Stimulated activated CD8-positive, alpha-beta memory T cell treated with anti-CD3 and anti-CD28 coated beads, Interleukin-4, amount 100 ng/mL, for 1 hour (primary cell): Measurements from ENCODE around the gene A1CF.

Experiments used
- DNase-seq, 2 donors: peaks; one replicate each; pipeline ENCODE4 v3.0.0-alpha.2; 2020; ENCODE audit warnings: low read depth in 2 of 2, low spot score in 1 of 2

The A1CF gene

GRCh38 chr10:50862719-50863118 lies 22.7 kb downstream of the A1CF start:
- DNase-seq = no peak

DNA sequence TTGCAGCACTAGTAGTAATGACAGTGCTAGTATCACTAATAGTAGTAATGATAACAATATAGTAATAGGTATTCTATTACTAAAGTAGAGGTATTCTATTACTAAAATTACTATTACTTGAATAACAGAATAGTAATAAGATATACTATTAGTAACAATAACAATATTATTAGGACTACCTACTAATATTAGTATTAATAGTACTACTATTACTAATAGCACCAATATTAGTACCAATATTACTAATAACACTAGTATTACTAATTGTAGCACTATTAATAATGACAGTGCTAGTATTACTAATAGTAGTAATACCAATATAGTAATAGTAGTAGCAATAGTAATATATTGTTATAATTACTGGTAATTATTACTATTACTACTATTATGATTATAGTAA lies 24.1 kb downstream of the A1CF start:
- DNase-seq = no peak

DNA sequence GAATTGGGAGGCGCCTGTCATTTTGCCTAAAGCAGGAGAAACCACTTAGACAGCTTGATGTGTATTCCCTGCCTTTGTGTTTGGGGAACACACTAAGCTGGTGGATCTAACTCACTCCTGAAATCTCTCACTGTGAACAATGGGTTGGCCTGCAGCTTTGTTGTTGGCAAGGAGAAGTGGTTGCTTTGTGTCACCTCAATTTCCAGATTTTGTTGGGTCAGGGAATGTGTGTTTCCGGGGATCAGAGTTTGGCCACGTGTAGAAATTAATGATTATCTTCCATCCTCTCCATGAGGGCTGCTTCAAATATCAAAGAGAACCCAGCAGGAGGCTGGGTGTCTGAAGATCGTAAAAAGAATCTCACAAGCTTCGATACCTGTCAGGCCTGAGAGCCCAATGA lies 27.8 kb downstream of the A1CF start:
- no peak for DNase-seq

DNA sequence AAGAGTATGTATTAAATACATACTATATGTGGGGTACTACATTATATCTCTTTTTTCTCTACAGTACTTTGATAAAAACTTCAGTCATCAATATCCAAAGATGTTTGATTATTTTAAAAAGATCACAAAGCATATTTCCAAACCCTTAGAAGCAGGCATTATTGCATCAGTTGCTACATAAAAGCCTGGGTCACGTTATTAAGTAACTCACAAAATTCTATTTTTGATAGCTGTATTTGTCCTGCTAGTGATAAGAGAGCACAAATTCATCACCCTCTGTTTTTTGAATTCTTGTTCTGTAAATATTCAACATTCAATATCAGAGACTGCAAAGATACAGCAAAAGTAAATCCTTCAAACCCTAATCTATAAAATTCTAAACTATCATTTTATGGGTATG lies 30.0 kb downstream of the A1CF start:
- DNase-seq = no peak

- no peak for DNase-seq
Observed at GRCh38 chr10:50855015-50855414, 30.4 kb downstream of the A1CF start.

DNA sequence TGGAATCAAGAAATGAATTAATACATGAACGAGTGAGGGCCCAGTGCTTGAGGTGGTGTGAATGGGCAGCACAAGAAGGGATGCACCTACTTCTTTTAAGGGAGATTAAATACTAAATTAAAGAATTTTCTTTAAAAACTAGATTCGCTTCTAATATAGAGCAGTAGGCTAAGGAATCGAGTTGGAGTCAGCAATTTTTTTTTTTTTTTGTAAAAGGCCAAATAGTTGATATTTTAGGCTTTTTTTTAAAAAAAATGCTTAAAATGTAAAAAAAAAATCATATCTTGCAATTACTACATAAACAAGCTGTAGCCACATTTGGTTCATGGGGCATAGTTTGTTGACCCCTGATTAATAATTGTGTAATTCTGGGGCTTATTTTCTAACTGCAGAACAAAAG lies 31.9 kb downstream of the A1CF start:
- no peak for DNase-seq

DNA sequence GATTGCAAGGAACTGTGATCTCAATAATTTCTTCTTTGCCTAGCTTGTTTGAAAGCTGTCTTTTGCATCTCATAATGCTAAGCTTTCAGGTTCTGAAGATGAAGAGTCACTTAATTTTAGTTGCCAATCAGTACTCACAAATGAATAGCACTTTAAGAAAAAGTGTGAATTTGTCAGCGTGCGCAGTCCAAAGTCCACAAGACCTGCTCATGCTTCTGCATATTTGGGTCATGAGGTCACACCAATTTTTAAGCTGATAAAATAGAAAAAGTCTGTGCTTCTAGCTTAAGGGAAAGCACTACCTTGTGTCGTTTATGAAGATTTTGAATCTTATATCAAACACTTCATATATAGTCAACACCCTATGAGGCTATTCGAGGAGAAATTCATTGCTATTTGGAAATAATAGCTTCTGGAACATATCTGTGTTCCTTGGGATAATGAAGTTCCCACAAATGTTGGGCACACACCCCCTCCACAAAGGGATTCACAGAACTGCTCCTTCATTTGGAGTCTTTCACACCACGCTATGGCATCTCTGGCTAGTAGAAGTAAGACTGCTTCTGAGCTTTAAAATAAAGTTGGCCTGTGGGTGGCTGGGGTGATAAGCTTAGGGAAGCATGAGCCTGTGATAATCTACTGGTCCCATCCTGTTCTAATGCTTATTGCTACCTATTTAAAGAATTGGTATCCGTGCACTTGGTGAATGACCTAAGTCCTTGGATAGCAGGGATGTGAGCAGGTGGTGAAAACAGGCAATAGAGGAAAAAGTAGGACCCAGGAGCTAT lies 33.3 kb downstream of the A1CF start:
- no peak for DNase-seq

DNA sequence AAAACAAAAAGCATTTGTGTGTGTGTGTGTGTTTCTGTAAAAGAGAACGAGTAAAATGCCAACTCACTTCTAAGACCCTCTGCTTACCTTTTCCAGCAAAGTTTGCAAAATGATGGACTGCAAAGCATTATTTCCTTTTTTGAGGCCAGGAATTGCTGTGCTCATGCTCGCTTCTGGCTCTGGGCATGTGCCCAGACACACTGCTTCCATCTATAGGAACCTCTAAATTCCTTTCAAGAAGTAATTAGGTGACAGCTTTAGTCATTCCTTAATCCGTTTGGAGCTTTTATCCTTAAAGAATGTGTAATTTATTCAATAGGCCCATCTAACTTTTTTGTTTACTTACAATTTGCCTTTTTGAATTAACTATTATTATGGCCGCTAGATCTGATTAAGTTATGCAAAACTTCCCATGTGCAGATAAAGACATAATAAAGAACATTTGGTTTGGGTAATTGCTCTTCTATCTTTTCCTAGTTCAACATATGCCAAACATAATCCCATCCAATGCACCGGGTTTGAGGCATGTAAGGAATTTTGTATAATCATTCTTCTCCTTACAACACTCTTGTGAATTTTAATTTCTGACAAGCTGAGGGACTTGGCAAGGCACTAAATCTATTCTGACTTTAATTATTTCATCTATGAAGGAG lies 34.7 kb downstream of the A1CF start:
- no peak for DNase-seq

- no peak for DNase-seq
Observed at GRCh38 chr10:50846753-50847152, 38.7 kb downstream of the A1CF start.

GRCh38 chr10:50837095-50837494 lies 48.3 kb downstream of the A1CF start:
- no peak for DNase-seq

GRCh38 chr10:50832171-50832751 lies 53.2 kb downstream of the A1CF start:
- DNase-seq = no peak

- no peak for DNase-seq
Observed at GRCh38 chr10:50830066-50830465, 55.4 kb downstream of the A1CF start.

GRCh38 chr10:50824782-50825181 lies 60.6 kb downstream of the A1CF start:
- DNase-seq = no peak

DNA sequence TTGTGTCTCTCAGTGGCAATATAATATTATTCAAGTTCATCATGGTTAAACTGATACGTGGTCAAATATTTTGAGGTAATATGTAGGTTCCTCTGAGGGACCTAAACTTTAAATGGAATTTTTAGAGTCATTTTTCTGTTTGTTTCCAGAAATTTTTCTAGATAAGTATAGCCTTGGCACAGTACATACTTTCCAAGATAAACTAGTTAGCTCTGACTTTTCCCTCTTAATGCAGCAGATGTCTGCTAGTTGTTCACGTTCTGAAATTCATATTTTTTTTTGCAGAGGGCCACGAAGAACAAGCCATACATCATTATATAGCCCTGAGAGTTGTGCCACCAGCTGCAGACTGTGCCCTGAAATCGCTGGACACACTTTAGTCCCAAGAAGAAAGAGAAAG lies 61.6 kb downstream of the A1CF start:
- no peak for DNase-seq

DNA sequence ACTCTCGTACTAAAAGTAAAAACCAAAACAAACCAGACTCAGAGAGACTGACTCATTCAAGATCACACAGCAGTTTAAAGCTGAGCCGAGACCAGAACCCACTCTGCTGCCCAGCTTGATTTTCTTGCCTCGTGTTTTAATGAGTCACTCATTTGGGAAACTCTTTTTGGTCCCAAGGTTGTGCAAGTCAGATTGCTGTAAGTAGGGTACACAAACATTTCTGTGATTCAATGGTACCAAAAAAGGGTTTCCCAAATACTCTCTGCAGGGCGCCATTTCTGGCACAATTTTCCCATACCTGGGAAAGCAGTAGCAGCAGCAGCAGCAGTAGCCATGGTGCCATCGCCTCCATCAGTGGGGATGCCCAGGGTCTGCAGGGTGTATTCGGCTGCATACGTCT lies 75.8 kb downstream of the A1CF start:
- no peak for DNase-seq

GRCh38 chr10:50807851-50808776 lies 77.3 kb downstream of the A1CF start:
- DNase-seq = no peak

DNA sequence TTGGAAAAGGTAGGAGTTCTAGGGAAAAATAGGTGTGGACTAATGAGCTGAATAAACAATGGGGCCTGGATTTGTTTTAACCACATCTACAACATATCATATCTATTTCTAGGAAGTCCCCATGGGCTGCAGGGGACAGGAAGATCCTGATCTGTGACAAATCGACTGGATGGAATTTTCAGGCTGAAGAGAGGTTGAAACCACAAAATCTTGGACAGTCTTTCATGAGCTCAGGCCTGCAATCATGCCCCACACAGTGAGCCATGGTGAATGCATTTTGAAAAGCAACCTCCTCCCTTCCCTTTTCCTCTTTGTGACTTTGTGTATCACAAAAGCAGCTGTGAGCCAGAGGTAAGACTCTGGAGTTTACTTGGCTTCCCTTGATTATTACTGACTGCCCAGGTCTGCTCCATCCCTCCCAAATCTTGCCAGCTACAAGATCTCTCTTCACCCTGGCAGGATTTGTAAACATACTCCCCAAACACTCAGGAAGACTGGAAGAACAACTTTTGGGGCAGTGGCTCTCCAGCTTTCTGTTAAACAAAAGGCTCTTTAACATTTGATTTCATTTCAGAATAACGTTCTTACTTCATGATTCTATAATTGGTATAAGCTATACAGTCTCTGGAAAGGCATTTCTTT lies 79.3 kb downstream of the A1CF start:
- no peak for DNase-seq

GRCh38 chr10:50799595-50799994 lies 85.8 kb downstream of the A1CF start:
- no peak for DNase-seq

GRCh38 chr10:50798297-50798696 lies 87.1 kb downstream of the A1CF start:
- no peak for DNase-seq

DNA sequence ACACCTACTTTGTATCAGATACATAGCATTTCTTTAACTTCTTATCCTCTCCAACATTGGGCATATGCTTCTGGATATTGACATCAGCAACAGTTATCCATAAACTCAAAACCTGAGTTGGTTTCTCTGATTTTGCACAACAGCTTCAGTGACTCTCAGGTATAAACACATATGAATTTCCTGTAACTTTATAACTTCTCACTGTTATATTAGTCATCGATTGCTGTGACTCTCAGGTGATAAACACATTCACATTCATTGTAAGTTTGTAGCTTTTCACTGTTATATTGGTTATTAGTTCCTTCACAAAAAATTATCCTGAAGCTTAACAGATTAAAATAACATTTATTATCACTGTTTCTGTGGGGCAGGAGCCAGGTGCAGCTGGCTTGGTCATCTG lies 88.7 kb downstream of the A1CF start:
- no peak for DNase-seq

GRCh38 chr10:50794490-50794889 lies 90.9 kb downstream of the A1CF start:
- no peak for DNase-seq
